Astrocyte (in vitro differentiated cells and primary cell): ENCODE data around the gene PTOV1. TPM values are rescaled to one million over a fixed set of nuclear protein-coding genes. Genes with fewer than 3 reads are reported as not detected.

ENCODE experiments used
- DNase-seq: peaks from one replicate; pipeline ENCODE4 v3.0.0-alpha.2; 2010; ENCODE audit warnings: low read depth
- FAIRE-seq: peaks from 2 replicates; lab custom pipeline; 2011; peaks lifted over from hg19 to GRCh38; lab: Jason Lieb, UNC
- H2AFZ ChIP-seq: 2 replicates; pipeline ENCODE4 v1.6.0; 2012; ENCODE audit warnings: low read depth, low read length, inconsistent platforms
- H3K27ac ChIP-seq: 2 replicates; pipeline ENCODE4 v1.5.1; 2011; ENCODE audit warnings: low read depth, low read length, inconsistent platforms
- H3K27me3 ChIP-seq: 2 replicates; pipeline ENCODE4 v1.6.0; 2011; ENCODE audit warnings: low read length, inconsistent platforms; ENCODE audit not compliant: insufficient read depth
- H3K36me3 ChIP-seq: 2 replicates; pipeline ENCODE4 v1.5.1; 2011; ENCODE audit warnings: low read length, inconsistent platforms; ENCODE audit not compliant: insufficient read depth
- H3K4me1 ChIP-seq: 2 replicates; pipeline ENCODE4 v1.5.1; 2011; ENCODE audit warnings: low read length, inconsistent platforms; ENCODE audit not compliant: insufficient read depth
- H3K4me2 ChIP-seq: 2 replicates; pipeline ENCODE4 v1.6.0; 2012; ENCODE audit warnings: low read length, inconsistent platforms
- H3K4me3 ChIP-seq: 2 replicates; pipeline ENCODE4 v1.5.1; 2011; ENCODE audit warnings: low read depth, mild to moderate bottlenecking, low read length, inconsistent platforms; ENCODE audit not compliant: insufficient read depth
- H3K79me2 ChIP-seq: 2 replicates; pipeline ENCODE4 v1.6.0; 2012; ENCODE audit warnings: mild to moderate bottlenecking, low read length, inconsistent platforms; ENCODE audit not compliant: insufficient read depth
- H3K9ac ChIP-seq: 2 replicates; pipeline ENCODE4 v1.6.0; 2012; ENCODE audit warnings: mild to moderate bottlenecking, low read length, inconsistent platforms
- H3K9me3 ChIP-seq: 2 replicates; pipeline ENCODE4 v1.5.1; 2012; ENCODE audit warnings: low read depth, mild to moderate bottlenecking, low read length, inconsistent platforms; ENCODE audit not compliant: insufficient read depth
- H4K20me1 ChIP-seq: 2 replicates; pipeline ENCODE4 v1.6.0; 2012; ENCODE audit warnings: low read length, inconsistent platforms; ENCODE audit not compliant: insufficient read depth
- H3K27ac Mint-ChIP-seq: one replicate; pipeline ENCODE4 v1.8.0; 2021; ENCODE audit warnings: mild to moderate bottlenecking, mixed read lengths; ENCODE audit not compliant: unreplicated experiment
- H3K27me3 Mint-ChIP-seq: one replicate; pipeline ENCODE4 v1.8.0; 2021; ENCODE audit warnings: low read depth, mixed read lengths; ENCODE audit not compliant: unreplicated experiment
- H3K36me3 Mint-ChIP-seq: one replicate; pipeline ENCODE4 v1.8.0; 2021; ENCODE audit warnings: low read depth, mixed read lengths; ENCODE audit not compliant: unreplicated experiment
- H3K4me1 Mint-ChIP-seq: one replicate; pipeline ENCODE4 v1.8.0; 2021; ENCODE audit warnings: low read depth, mixed read lengths; ENCODE audit not compliant: unreplicated experiment
- H3K4me3 Mint-ChIP-seq: one replicate; pipeline ENCODE4 v1.8.0; 2021; ENCODE audit warnings: mild to moderate bottlenecking, moderate library complexity, mixed read lengths; ENCODE audit not compliant: unreplicated experiment
- H3K9me3 Mint-ChIP-seq: one replicate; pipeline ENCODE4 v1.8.0; 2021; ENCODE audit warnings: mild to moderate bottlenecking, mixed read lengths; ENCODE audit not compliant: unreplicated experiment
- EZH2 ChIP-seq: IDR thresholded peaks from 2 replicates; pipeline ENCODE4 v1.6.1; 2012; ENCODE audit warnings: mild to moderate bottlenecking, low read length, inconsistent platforms; ENCODE audit not compliant: insufficient read depth
- total RNA-seq: library from RNA; stranded (reverse); gene quantifications from 2 replicates; pipeline ENCODE4 v1.2.1, GENCODE V29; 2021
- TF ChIP-seq, protein P1 (sequence below): IDR thresholded peaks from 2 replicates; pipeline ENCODE4 v1.5.1; 2011; ENCODE audit warnings: low read depth, mild to moderate bottlenecking, inconsistent platforms, low read length, moderate library complexity; ENCODE audit not compliant: insufficient read depth

Gene PTOV1
- total RNA-seq, 1 donor from 2014 or later: 162 TPM

DNA sequence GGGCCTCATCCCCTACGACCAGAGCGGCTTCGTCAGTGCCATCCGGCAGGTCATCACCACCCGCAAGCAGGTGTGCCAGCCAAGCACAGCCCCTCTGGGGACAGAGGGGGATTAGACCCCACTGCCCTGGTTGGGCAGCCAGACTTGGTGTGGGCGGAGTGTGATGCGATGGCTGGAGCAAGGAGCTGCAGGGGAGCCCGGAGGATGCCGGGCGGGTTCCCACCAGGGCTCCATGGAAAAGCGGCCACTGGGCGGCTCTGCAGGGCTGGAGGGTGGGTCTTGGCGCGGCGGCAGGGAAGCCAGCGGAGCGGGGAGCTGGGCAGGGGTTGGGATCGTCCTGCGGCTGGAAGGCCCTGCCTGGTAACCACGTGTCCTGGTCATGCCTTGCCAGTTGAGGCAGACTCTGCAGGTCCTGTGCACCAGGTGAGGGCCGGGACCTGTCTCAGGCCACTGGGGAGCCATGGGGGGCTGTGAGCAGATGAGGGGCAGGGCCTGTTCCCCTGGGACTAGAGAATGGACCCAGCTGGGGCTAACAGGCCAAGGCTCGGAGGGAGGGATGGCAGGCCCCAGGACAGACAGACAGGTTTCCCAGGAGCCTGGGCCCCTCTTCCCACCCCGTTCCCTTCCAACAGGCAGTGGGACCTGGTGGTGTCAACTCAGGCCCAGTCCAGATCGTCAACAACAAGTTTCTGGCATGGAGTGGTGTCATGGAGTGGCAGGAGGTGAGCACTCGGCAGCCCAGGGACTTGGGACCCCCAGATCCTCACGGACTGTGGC lies 6.3 kb downstream of the PTOV1 start:
- no peak overlapping the region for H3K9ac ChIP-seq
- H3K4me2 ChIP-seq: no peak overlapping the region
- no peak overlapping the region for H3K4me3 ChIP-seq
- no peaks in the 10 kb centered on the region for H3K9me3 ChIP-seq
- no peak overlapping the region for H3K4me3 Mint-ChIP-seq
- no peak for FAIRE-seq
- peaks cover 18% of the 10 kb centered on the region for H3K4me1 Mint-ChIP-seq
- no peak overlapping the region for H3K27ac ChIP-seq
- no peaks in the 10 kb centered on the region for H3K36me3 ChIP-seq
- no peaks in the 10 kb centered on the region for H3K27me3 ChIP-seq
- peaks cover under 1% of the 10 kb centered on the region for H3K9me3 Mint-ChIP-seq
- TF ChIP-seq, protein P1, sequence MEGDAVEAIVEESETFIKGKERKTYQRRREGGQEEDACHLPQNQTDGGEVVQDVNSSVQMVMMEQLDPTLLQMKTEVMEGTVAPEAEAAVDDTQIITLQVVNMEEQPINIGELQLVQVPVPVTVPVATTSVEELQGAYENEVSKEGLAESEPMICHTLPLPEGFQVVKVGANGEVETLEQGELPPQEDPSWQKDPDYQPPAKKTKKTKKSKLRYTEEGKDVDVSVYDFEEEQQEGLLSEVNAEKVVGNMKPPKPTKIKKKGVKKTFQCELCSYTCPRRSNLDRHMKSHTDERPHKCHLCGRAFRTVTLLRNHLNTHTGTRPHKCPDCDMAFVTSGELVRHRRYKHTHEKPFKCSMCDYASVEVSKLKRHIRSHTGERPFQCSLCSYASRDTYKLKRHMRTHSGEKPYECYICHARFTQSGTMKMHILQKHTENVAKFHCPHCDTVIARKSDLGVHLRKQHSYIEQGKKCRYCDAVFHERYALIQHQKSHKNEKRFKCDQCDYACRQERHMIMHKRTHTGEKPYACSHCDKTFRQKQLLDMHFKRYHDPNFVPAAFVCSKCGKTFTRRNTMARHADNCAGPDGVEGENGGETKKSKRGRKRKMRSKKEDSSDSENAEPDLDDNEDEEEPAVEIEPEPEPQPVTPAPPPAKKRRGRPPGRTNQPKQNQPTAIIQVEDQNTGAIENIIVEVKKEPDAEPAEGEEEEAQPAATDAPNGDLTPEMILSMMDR: no peak
- TF ChIP-seq EZH2: no peak
- no peak overlapping the region for H3K27ac Mint-ChIP-seq
- H3K4me1 ChIP-seq: peaks cover 43% of the 10 kb centered on the region
- H3K79me2 ChIP-seq: peaks cover 48% of the 10 kb centered on the region
- H3K27me3 Mint-ChIP-seq: no peaks in the 10 kb centered on the region
- H4K20me1 ChIP-seq: peaks cover 80% of the 10 kb centered on the region
- no peak overlapping the region for H2AFZ ChIP-seq
- no peak for DNase-seq
- peaks cover 5% of the 10 kb centered on the region for H3K36me3 Mint-ChIP-seq

- H3K79me2 ChIP-seq: peaks cover 46% of the 10 kb centered on the region
- H3K9ac ChIP-seq: no peak overlapping the region
- H3K27me3 ChIP-seq: no peaks in the 10 kb centered on the region
- no peak overlapping the region for H2AFZ ChIP-seq
- peaks cover 5% of the 10 kb centered on the region for H3K36me3 Mint-ChIP-seq
- H3K4me3 Mint-ChIP-seq: no peak overlapping the region
- H3K27me3 Mint-ChIP-seq: no peaks in the 10 kb centered on the region
- no peak overlapping the region for H3K4me3 ChIP-seq
- FAIRE-seq (no peak), DNase-seq (no peak)
- peaks cover 75% of the 10 kb centered on the region for H4K20me1 ChIP-seq
- H3K27ac Mint-ChIP-seq: no peak overlapping the region
- H3K9me3 ChIP-seq: no peaks in the 10 kb centered on the region
- peaks cover 38% of the 10 kb centered on the region for H3K4me1 ChIP-seq
- TF ChIP-seq EZH2: no peak
- TF ChIP-seq, protein P1: no peak
- H3K27ac ChIP-seq: no peak overlapping the region
- H3K36me3 ChIP-seq: peaks cover 2% of the 10 kb centered on the region
- H3K4me1 Mint-ChIP-seq: peaks cover 13% of the 10 kb centered on the region
- H3K4me2 ChIP-seq: no peak overlapping the region
- no peaks in the 10 kb centered on the region for H3K9me3 Mint-ChIP-seq
These were observed 6.8 kb downstream of the PTOV1 start for GRCh38 chr19:49857838-49858087.
